H9 (cell line): Measurements from ENCODE around the gene HOXD8. TPM values are rescaled to one million over a fixed set of nuclear protein-coding genes. Genes with fewer than 3 reads are reported as not detected.

Source experiments
- DNase-seq: peaks from one replicate; pipeline ENCODE4 v3.0.0-alpha.2; 2017
- H2AFZ ChIP-seq: one replicate; pipeline ENCODE4 v1.6.1; 2013; ENCODE audit warnings: mild to moderate bottlenecking, low read length, control low read depth, moderate library complexity
- H2AK5ac ChIP-seq: 2 replicates; pipeline ENCODE4 v1.6.1; 2013; ENCODE audit warnings: low read length, control low read depth, mixed read lengths; ENCODE audit not compliant: insufficient read length
- H2BK120ac ChIP-seq: one replicate; pipeline ENCODE4 v1.6.1; 2013; ENCODE audit warnings: low read depth, mild to moderate bottlenecking, low read length, control low read depth, inconsistent platforms; ENCODE audit not compliant: poor library complexity, severe bottlenecking
- H2BK12ac ChIP-seq: 2 replicates; pipeline ENCODE4 v1.6.1; 2013; ENCODE audit warnings: low read length, control low read depth, mixed read lengths, low read depth; ENCODE audit not compliant: insufficient read length
- H2BK15ac ChIP-seq: 2 replicates; pipeline ENCODE4 v1.6.1; 2013; ENCODE audit warnings: low read depth, low read length, control low read depth
- H2BK20ac ChIP-seq: one replicate; pipeline ENCODE4 v1.6.1; 2013; ENCODE audit warnings: low read depth, mild to moderate bottlenecking, low read length, control low read depth, inconsistent platforms; ENCODE audit not compliant: poor library complexity, severe bottlenecking
- H2BK5ac ChIP-seq: 2 replicates; pipeline ENCODE4 v1.6.1; 2013; ENCODE audit warnings: low read length, control low read depth, mixed read lengths; ENCODE audit not compliant: insufficient read length
- H3K14ac ChIP-seq: 2 replicates; pipeline ENCODE4 v1.6.1; 2013; ENCODE audit warnings: low read length, control low read depth; ENCODE audit not compliant: insufficient read depth
- H3K18ac ChIP-seq: 2 replicates; pipeline ENCODE4 v1.6.1; 2013; ENCODE audit warnings: low read depth, mild to moderate bottlenecking, mixed read lengths, low read length, control low read depth; ENCODE audit not compliant: insufficient read length
- H3K23ac ChIP-seq: 2 replicates; pipeline ENCODE4 v1.6.1; 2013; ENCODE audit warnings: low read length, control low read depth, mixed read lengths, low read depth; ENCODE audit not compliant: insufficient read length
- H3K23me2 ChIP-seq: 2 replicates; pipeline ENCODE4 v1.6.1; 2013; ENCODE audit warnings: low read depth, mild to moderate bottlenecking, mixed read lengths, low read length, control low read depth; ENCODE audit not compliant: insufficient read length, poor library complexity, severe bottlenecking
- H3K27ac ChIP-seq: 2 replicates; pipeline ENCODE4 v1.5.1; 2013; ENCODE audit warnings: low read length, control low read depth, mixed read lengths, low read depth; ENCODE audit not compliant: insufficient read length
- H3K27me3 ChIP-seq: 2 replicates; pipeline ENCODE4 v1.6.1; 2013; ENCODE audit warnings: low read length, control low read depth, inconsistent platforms; ENCODE audit not compliant: insufficient read depth
- H3K4ac ChIP-seq: 2 replicates; pipeline ENCODE4 v1.6.1; 2013; ENCODE audit warnings: low read depth, mild to moderate bottlenecking, control low read depth, inconsistent platforms, low read length, moderate library complexity
- H3K4me1 ChIP-seq: 2 replicates; pipeline ENCODE4 v1.6.1; 2013; ENCODE audit warnings: low read length, control low read depth, inconsistent platforms; ENCODE audit not compliant: insufficient read depth
- H3K4me2 ChIP-seq: 2 replicates; pipeline ENCODE4 v1.6.1; 2013; ENCODE audit warnings: low read length, control low read depth, mixed read lengths; ENCODE audit not compliant: insufficient read length, insufficient read depth
- H3K56ac ChIP-seq: 2 replicates; pipeline ENCODE4 v1.6.1; 2013; ENCODE audit warnings: low read depth, mild to moderate bottlenecking, mixed read lengths, low read length, control low read depth; ENCODE audit not compliant: insufficient read length
- H3K79me1 ChIP-seq: 2 replicates; pipeline ENCODE4 v1.6.1; 2013; ENCODE audit warnings: low read depth, mild to moderate bottlenecking, moderate library complexity, low read length, control low read depth, inconsistent platforms; ENCODE audit not compliant: insufficient read depth, poor library complexity, severe bottlenecking
- H3K79me2 ChIP-seq: 2 replicates; pipeline ENCODE4 v1.6.1; 2013; ENCODE audit warnings: low read length, control low read depth, inconsistent platforms; ENCODE audit not compliant: insufficient read depth
- H3K9ac ChIP-seq: 2 replicates; pipeline ENCODE4 v1.6.1; 2013; ENCODE audit warnings: low read length, control low read depth, mixed read lengths; ENCODE audit not compliant: insufficient read length; ENCODE audit errors: extremely low read depth
- H3K9me3 ChIP-seq: one replicate; pipeline ENCODE4 v1.6.1; 2013; ENCODE audit warnings: low read depth, low read length, inconsistent platforms; ENCODE audit not compliant: control insufficient read depth
- H3T11ph ChIP-seq: one replicate; pipeline ENCODE4 v1.6.1; 2013; ENCODE audit warnings: mild to moderate bottlenecking, low read length, control low read depth, inconsistent platforms
- H4K20me1 ChIP-seq: one replicate; pipeline ENCODE4 v1.6.1; 2013; ENCODE audit not compliant: control insufficient read depth, insufficient read length, insufficient read depth
- H4K5ac ChIP-seq: 2 replicates; pipeline ENCODE4 v1.6.1; 2013; ENCODE audit warnings: low read depth, mild to moderate bottlenecking, mixed read lengths, low read length, control low read depth; ENCODE audit not compliant: insufficient read length
- H4K8ac ChIP-seq: replicated peaks from 2 replicates; pipeline ENCODE4 v1.6.1; 2013; ENCODE audit warnings: low read length, control low read depth, mixed read lengths, low read depth; ENCODE audit not compliant: insufficient read length
- H4K91ac ChIP-seq: 2 replicates; pipeline ENCODE4 v1.6.1; 2013; ENCODE audit warnings: low read depth, mild to moderate bottlenecking, moderate library complexity, mixed read lengths, low read length, control low read depth; ENCODE audit not compliant: insufficient read length
- H3K27ac Mint-ChIP-seq, 3 experiments: 2 replicates in 2 of 3; 3 replicates in 1 of 3; pipeline ENCODE4 v1.8.0; 2020 to 2021; ENCODE audit warnings: mixed read lengths in 3 of 3, mild to moderate bottlenecking in 1 of 3, moderate library complexity in 1 of 3
- H3K27me3 Mint-ChIP-seq: 2 replicates; pipeline ENCODE4 v1.8.0; 2021; ENCODE audit warnings: low read depth, mild to moderate bottlenecking, moderate library complexity, mixed read lengths
- H3K36me3 Mint-ChIP-seq, 3 experiments: 2 replicates in 2 of 3; 3 replicates in 1 of 3; pipeline ENCODE4 v1.8.0; 2020 to 2021; ENCODE audit warnings: low read depth in 3 of 3, mixed read lengths in 3 of 3; ENCODE audit not compliant: insufficient read depth in 1 of 3
- H3K4me1 Mint-ChIP-seq, 2 experiments: 2 replicates each; pipeline ENCODE4 v1.8.0; 2020; ENCODE audit warnings: mixed read lengths in 2 of 2
- H3K4me3 Mint-ChIP-seq, 2 experiments: 2 replicates in 1 of 2; 3 replicates in 1 of 2; pipeline ENCODE4 v1.8.0; 2020 to 2021; ENCODE audit warnings: mild to moderate bottlenecking in 2 of 2, mixed read lengths in 2 of 2, moderate library complexity in 1 of 2
- H3K9me3 Mint-ChIP-seq, 2 experiments: 2 replicates in 1 of 2; 3 replicates in 1 of 2; pipeline ENCODE4 v1.8.0; 2020; ENCODE audit warnings: mild to moderate bottlenecking in 2 of 2, mixed read lengths in 2 of 2, moderate library complexity in 1 of 2
- CTCF ChIP-seq: fragments of 200-600 bp; sonication (generic); conservative IDR thresholded peaks from 3 replicates; pipeline ENCODE4 v1.8.0; 2021; ENCODE audit warnings: antibody characterized with exemption, mild to moderate bottlenecking
- total RNA-seq: library from RNA; stranded (reverse); gene quantifications from 2 replicates; pipeline ENCODE4 v1.2.1, GENCODE V29; 2021

HOXD8 gene
- total RNA-seq, 1 experiment from 2014 or later, result not detected

- Histone ChIP-seq H3K18ac (no peak overlapping the region), H2BK15ac (no peak overlapping the region), H4K8ac (no peak overlapping the region), H3K79me2 (no peaks in the 10 kb centered on the region), H2BK120ac (no peak overlapping the region), H2BK20ac (no peak overlapping the region), H3T11ph (no peak overlapping the region), H4K91ac (no peak overlapping the region), H2BK12ac (no peak overlapping the region), H3K9me3 (no peaks in the 10 kb centered on the region), H3K27me3 (peaks cover 95% of the 10 kb centered on the region), H3K4me1 (peaks cover 3% of the 10 kb centered on the region; the same call in 1 of the 2 replicates), H3K79me1 (no peaks in the 10 kb centered on the region), H3K4ac (no peak overlapping the region), H3K23ac (no peak overlapping the region), H2BK5ac (no peak overlapping the region), H3K56ac (no peak overlapping the region), H3K27ac (no peak overlapping the region), H3K4me2 (no peak overlapping the region), H3K14ac (no peak overlapping the region), H4K20me1 (no peaks in the 10 kb centered on the region), H2AK5ac (no peak overlapping the region), H3K23me2 (no peaks in the 10 kb centered on the region), H2AFZ (no peak overlapping the region), H4K5ac (no peak overlapping the region), H3K9ac (no peak overlapping the region)
- TF ChIP-seq CTCF, result no peak
- DNase-seq, result no peak
- H3K27ac Mint-ChIP-seq, result no peak overlapping the region
- peaks cover 98% of the 10 kb centered on the region for H3K27me3 Mint-ChIP-seq
- peaks cover 11 to 27% of the 10 kb centered on the region in 2 experiments for H3K4me1 Mint-ChIP-seq
- no peak overlapping the region for H3K4me3 Mint-ChIP-seq
- H3K9me3 Mint-ChIP-seq, result peaks cover 11 to 16% of the 10 kb centered on the region in 2 experiments; a peak in 4 of 5 replicates
- H3K36me3 Mint-ChIP-seq, result peaks cover 0 to 3% (median 0%) of the 10 kb centered on the region in 3 experiments; a peak in 2 of 7 replicates
Measured at GRCh38 chr2:176089843-176090395, 39.6 kb upstream of the HOXD8 start.
